Activated effector memory CD4-positive, alpha-beta T cell treated with anti-CD3 and anti-CD28 coated beads, Interleukin-2, amount 50 U/mL, for 16 hours (primary cell): ENCODE data around the gene HIBADH.

ENCODE experiments used
- DNase-seq: peaks from one replicate; pipeline ENCODE4 v3.0.0-alpha.2; 2020

HIBADH gene

GRCh38 chr7:27478556-27478955 lies 184.1 kb downstream of the HIBADH start:
- DNase-seq = no peak

- DNase-seq = no peak
Measured at GRCh38 chr7:27478084-27478483, 184.6 kb downstream of the HIBADH start.

DNA sequence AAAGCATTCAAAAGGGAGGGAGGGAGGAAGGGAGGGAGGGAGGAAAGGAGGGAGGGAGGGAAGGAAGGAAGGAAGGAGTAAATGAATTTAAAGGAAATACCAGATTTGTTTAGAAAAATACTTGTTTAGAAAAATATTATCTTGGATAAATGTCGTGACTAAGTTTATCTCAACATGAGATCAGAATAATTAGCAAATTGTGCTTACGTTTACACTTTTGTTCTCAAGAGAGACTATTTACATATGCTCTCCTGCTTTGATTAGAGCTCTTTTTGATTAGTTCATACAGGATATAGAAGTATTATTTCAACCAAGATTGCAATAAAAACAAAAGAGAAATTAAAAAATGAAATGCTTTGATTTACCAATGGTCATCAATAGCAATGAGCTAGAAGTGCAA lies 186.2 kb downstream of the HIBADH start:
- DNase-seq = no peak
